HG03521 (cell line): ENCODE data around the gene PTCHD4.

ENCODE experiments used
- ATAC-seq: cut with Tn5 transposase; IDR thresholded peaks from one replicate; pipeline ENCODE4 v1.9.1; 2021; ENCODE audit warnings: mild to moderate bottlenecking, moderate library complexity; ENCODE audit not compliant: unreplicated experiment

Gene PTCHD4

GRCh38 chr6:48099713-48100587 lies 11.0 kb downstream of the PTCHD4 start:
- ATAC-seq = no peak

- no peak for ATAC-seq
Observed at GRCh38 chr6:48098923-48099322, 12.1 kb downstream of the PTCHD4 start.

GRCh38 chr6:48092550-48093217 lies 18.3 kb downstream of the PTCHD4 start:
- ATAC-seq = no peak

GRCh38 chr6:48090546-48090945 lies 20.5 kb downstream of the PTCHD4 start:
- ATAC-seq = no peak

- no peak for ATAC-seq
Observed at GRCh38 chr6:48087448-48087847, 23.5 kb downstream of the PTCHD4 start.

- no peak for ATAC-seq
Observed at GRCh38 chr6:48086187-48086586, 24.8 kb downstream of the PTCHD4 start.

GRCh38 chr6:48085131-48085741 lies 25.8 kb downstream of the PTCHD4 start:
- ATAC-seq = no peak

- no peak for ATAC-seq
Observed at GRCh38 chr6:48084201-48084600, 26.8 kb downstream of the PTCHD4 start.

GRCh38 chr6:48080227-48081009 lies 30.6 kb downstream of the PTCHD4 start:
- no peak for ATAC-seq

GRCh38 chr6:48078120-48078519 lies 32.9 kb downstream of the PTCHD4 start:
- no peak for ATAC-seq

GRCh38 chr6:48075181-48075580 lies 35.8 kb downstream of the PTCHD4 start:
- ATAC-seq = no peak

GRCh38 chr6:48073976-48074767 lies 36.8 kb downstream of the PTCHD4 start:
- no peak for ATAC-seq

GRCh38 chr6:48071833-48072232 lies 39.2 kb downstream of the PTCHD4 start:
- ATAC-seq = no peak

- ATAC-seq = no peak
Observed at GRCh38 chr6:48069280-48069679, 41.7 kb downstream of the PTCHD4 start.

GRCh38 chr6:48068278-48069251 lies 42.4 kb downstream of the PTCHD4 start:
- no peak for ATAC-seq

GRCh38 chr6:48067886-48068277 lies 43.1 kb downstream of the PTCHD4 start:
- no peak for ATAC-seq

- no peak for ATAC-seq
Observed at GRCh38 chr6:48067148-48067712, 43.8 kb downstream of the PTCHD4 start.

GRCh38 chr6:48061265-48061990 lies 49.6 kb downstream of the PTCHD4 start:
- no peak for ATAC-seq
